ENCODE results near the gene TRIM49B.
"Not testable (repeated sequence)": the region's sequence is repeated elsewhere in the genome, so short reads cannot be mapped to it uniquely, and the experiment has no call there.

Gene TRIM49B, protein sequence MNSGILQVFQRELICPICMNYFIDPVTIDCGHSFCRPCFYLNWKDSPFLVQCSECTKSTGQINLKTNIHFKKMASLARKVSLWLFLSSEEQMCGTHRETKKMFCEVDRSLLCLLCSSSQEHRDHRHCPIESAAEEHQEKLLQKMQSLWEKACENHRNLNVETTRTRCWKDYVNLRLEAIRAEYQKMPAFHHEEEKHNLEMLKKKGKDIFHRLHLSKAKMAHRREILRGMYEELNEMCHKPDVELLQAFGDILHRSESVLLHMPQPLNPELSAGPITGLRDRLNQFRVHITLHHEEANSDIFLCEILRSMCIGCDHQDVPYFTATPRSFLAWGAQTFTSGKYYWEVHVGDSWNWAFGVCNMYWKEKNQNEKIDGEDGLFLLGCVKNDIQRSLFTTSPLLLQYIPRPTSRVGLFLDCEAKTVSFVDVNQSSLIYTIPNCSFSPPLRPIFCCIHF
- total RNA-seq = 0 to 0.77 (median 0) reads per million in 17 experiments

- not testable (repeated sequence) for DNase-seq
These were observed at the start of gene TRIM49B for GRCh38 chr11:49028523-49028922. TSS of gene TRIM49B (plus strand) at chr11:49028823. CDS start at chr11:49031600, 2,777 bp downstream.

- DNase-seq = not testable (repeated sequence)
These were observed 44.8 kb upstream of the TRIM49B start, which contains the start of gene TRIM51G for GRCh38 chr11:48983785-48984184. TSS of gene TRIM51G (minus strand) at chr11:48983885. CDS start at chr11:48981695, 2,190 bp downstream.

DNA sequence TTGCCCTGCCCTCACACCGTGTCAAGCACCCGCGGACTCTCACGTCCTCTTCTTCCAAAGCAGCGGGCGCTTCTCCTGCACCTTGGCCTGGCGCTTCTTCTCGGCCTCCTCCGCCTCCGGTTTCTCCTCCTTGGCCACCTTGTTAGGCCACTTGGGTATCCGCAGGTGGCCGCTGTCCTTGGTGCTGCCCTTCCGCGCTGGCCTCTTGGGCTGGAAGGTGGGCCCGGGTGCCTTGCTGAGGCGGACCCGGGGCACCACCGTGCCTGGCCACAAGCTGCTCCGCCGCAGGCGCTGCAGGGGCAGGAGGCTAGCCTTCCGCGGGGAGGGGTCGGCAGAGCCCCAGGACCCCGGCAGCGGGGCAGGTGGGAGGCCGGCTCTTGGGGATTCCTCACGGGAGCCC lies 19.6 kb downstream of the TRIM49B start:
- DNase-seq = not testable (repeated sequence)

DNA sequence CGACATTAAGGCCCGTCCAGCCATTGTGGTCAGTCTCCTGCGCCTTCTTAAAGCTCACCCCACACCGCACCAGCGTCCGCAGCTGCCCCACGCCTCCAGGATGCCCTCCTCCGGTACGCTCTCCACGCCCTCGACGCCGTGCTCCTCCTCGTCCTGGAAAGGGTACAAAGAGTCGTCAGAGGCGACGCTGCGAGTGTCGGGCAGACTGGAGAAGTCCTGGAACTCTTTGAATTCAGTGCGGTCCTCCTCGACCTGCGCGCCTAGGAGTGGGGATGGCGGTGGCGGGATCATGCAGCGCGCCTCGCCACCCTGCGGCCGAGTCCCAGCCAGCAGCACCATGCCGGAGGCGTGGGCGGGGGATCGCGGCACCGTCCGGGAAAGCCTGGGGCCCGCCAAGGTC lies 21.2 kb downstream of the TRIM49B start:
- DNase-seq = not testable (repeated sequence)

- DNase-seq = not testable (repeated sequence)
These were observed 30.4 kb downstream of the TRIM49B start, which contains the start of gene TRIM64C for GRCh38 chr11:49059012-49059411. TSS of gene TRIM64C (minus strand) at chr11:49059112. CDS start at chr11:49059112, 0 bp downstream.

DNA sequence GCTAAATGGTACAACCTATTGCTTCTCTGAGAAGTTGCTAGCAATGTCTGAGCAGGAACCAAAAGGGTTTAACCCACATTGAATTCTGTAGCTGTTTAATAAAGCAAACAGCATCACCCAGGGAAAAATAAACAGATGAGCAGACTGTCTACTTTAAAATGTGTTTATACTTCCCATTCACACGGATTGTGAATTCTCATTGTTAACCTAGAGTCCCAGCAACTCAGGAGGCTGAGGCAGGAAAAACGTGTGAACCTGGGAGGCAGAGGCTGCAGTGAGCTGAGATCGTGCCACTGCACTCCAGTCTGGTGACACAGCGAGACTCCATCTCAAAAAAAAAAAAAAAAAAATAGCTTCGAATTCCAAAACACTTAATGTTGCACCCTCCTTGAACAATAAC lies 41.3 kb downstream of the TRIM49B start:
- DNase-seq = not testable (repeated sequence)

Measured in suppressor macrophage (primary cell).